Duodenal mucosa (tissue), 2 donors: Measurements from ENCODE around the gene TNNI2.

Source experiments
- H3K27ac ChIP-seq: one replicate; pipeline ENCODE4 v1.7.0; 2013; ENCODE audit warnings: low read depth, low read length
- H3K27me3 ChIP-seq, 2 donors: one replicate each; pipeline ENCODE4 v1.7.0; 2013; ENCODE audit warnings: low read length in 2 of 2, control low read depth in 1 of 2; ENCODE audit not compliant: insufficient read depth in 2 of 2, control insufficient read depth in 1 of 2
- H3K36me3 ChIP-seq, 2 donors: one replicate each; pipeline ENCODE4 v1.7.0; 2013; ENCODE audit warnings: low read length in 2 of 2, control low read depth in 1 of 2; ENCODE audit not compliant: insufficient read depth in 2 of 2, control insufficient read depth in 1 of 2
- H3K4me1 ChIP-seq, 2 donors: one replicate each; pipeline ENCODE4 v1.7.0; 2013; ENCODE audit warnings: low read length in 2 of 2, control low read depth in 1 of 2; ENCODE audit not compliant: insufficient read depth in 2 of 2, control insufficient read depth in 1 of 2
- H3K4me3 ChIP-seq, 2 donors: one replicate each; pipeline ENCODE4 v1.7.0; 2013; ENCODE audit warnings: low read length in 2 of 2, low read depth in 1 of 2
- H3K9ac ChIP-seq, 2 donors: one replicate each; pipeline ENCODE4 v1.7.0; 2013; ENCODE audit warnings: low read length in 2 of 2, low read depth in 1 of 2
- H3K9me3 ChIP-seq, 2 donors: one replicate each; pipeline ENCODE4 v1.7.0; 2013; ENCODE audit warnings: low read length in 2 of 2, control low read depth in 1 of 2; ENCODE audit not compliant: control insufficient read depth in 1 of 2

The TNNI2 gene

DNA sequence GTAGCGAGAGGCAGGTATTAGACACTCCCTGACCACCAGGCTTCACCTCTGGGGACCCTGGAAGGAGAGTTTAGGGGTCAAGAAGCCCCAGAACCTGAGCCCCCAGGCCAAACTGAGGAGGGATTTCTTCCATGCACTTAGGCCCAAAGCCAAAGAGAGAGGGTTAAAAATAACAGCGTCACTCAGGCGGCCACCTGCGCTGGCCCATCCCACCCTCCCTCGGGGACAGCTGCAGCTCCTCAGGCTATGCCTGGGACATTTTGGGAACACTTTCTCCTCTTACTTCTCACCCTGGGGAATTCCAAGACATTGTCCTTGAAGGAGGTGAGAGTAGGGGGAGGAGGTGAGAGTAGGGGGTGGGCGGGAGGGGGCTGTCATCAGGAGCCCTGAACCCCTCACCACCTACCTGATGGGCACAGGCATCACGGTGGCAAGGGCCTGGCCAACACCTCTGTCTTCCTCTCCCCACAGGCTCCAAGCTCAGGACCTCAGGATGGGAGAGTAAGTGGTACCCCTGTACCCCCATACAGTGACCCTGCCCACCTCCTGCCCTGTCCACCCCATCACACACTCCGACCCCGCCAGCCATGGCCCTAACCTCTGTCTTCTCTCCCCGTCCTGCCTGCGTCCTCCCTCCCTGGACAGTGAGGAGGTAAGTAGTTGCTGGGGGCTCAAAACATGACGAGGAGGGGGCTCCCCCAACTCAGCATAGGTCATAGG, 583 bp downstream of the TNNI2 start:
- Histone ChIP-seq H3K36me3 (no peaks in the 10 kb centered on the region), H3K27me3 (no peaks in the 10 kb centered on the region), H3K27ac (no peak overlapping the region), H3K9ac (no peak overlapping the region), H3K9me3 (no peaks in the 10 kb centered on the region), H3K4me3 (no peak overlapping the region), H3K4me1 (peaks cover 7 to 11% of the 10 kb centered on the region in 2 donors)

DNA sequence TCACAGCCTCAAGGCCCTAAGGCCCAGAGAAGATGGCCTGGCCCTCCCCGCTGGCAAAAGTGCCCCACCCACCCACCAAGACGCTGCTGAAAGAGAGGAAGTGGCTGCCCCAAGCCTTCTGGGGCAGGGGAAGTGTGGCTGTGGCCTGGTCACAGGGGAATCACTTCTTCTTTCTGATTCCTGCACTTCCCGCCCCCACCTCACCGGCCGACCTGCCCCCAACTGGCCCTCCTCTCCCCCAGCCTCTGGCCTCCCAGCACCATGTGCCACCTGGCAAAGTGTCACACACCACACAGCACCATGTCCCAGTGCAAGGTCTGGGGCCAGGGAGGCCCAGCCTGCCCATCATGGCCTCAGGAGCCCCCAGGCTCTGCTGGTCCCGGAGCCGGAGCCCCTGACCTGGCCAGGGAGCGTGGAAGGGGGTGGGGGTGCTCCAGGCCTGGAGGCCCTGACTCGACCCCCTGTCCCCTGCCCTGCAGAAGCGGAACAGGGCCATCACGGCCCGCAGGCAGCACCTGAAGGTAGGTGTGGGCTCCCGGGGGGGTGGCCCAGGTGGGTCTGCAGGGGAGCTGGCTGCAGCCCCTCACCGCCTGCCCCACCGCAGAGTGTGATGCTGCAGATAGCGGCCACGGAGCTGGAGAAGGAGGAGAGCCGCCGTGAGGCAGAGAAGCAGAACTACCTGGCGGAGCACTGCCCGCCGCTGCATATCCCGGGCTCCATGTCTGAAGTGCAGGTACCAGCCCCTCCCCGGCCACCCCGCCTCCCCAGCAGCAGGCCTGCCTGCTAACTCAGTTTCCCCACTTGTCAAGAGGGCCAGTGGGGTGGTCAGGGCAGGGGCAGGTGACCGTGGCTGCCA, 1.4 kb downstream of the TNNI2 start:
- no peak overlapping the region for H3K4me3 ChIP-seq
- H3K9ac ChIP-seq, result no peak overlapping the region
- no peaks in the 10 kb centered on the region for H3K9me3 ChIP-seq
- no peaks in the 10 kb centered on the region for H3K36me3 ChIP-seq
- peak overlapping the region; percentile 10 for H3K27ac ChIP-seq
- peaks cover 8 to 13% of the 10 kb centered on the region in 2 donors for H3K4me1 ChIP-seq
- no peaks in the 10 kb centered on the region for H3K27me3 ChIP-seq

DNA sequence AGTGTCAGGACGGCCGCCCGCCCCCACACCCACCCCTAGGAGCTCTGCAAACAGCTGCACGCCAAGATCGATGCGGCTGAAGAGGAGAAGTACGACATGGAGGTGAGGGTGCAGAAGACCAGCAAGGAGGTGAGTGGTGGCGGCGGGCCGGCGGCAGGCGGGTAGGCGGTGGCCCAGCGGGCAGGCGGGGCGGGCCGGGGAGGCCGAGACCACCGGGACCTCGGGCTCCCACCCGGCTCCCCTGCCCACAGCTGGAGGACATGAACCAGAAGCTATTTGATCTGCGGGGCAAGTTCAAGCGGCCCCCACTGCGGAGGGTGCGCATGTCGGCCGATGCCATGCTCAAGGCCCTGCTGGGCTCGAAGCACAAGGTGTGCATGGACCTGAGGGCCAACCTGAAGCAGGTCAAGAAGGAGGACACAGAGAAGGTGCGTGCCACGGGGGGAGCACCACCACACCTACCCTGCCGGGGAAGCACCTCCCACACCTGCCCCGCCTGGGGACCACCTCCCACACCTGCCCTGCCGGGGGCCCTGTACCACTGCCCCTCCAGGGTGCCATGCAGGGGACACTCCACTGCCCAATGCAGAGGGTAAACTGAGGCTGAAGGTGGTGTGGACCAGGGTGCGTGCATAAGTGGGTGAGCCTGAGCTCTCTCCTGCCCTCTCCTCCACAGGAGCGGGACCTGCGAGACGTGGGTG, 2.1 kb downstream of the TNNI2 start:
- Histone ChIP-seq H3K36me3 (no peaks in the 10 kb centered on the region), H3K27me3 (no peaks in the 10 kb centered on the region), H3K4me3 (no peak overlapping the region), H3K4me1 (peaks cover 11 to 17% of the 10 kb centered on the region in 2 donors), H3K9me3 (no peaks in the 10 kb centered on the region), H3K27ac (no peak overlapping the region), H3K9ac (no peak overlapping the region)

DNA sequence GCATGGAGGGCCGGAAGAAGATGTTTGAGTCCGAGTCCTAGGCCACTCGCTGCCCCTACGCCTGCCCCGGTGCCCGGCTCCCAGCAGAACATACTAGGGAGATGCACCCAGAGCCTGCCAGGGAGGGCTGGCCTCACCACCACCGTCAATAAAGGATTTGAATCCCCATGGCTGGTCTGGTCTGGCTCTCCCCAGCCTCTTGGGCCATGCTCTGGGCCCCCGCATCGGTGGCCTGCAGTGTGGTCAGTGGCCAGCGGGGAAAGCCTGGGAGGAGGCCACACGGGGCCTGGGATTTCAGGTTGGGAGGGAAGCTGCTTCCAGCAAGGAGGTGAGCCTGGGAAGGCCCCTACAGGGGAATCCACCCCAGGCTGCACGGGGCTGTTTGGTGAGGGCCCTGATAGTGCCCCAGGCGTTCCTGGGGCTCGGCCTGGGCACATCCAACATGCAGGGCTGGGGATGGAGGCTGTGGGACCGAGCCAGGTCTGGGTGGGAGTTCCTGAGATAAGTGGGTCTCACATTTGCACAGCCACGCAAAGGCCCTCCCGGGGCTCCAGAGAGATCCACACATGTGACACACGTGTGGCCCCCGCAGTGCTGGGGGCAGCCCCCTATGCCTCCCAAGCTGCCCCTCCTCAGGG, 2.8 kb downstream of the TNNI2 start:
- Histone ChIP-seq H3K27me3 (no peaks in the 10 kb centered on the region), H3K4me3 (no peak overlapping the region), H3K4me1 (peaks cover 11 to 17% of the 10 kb centered on the region in 2 donors), H3K9ac (no peak overlapping the region), H3K36me3 (no peaks in the 10 kb centered on the region), H3K27ac (no peak overlapping the region), H3K9me3 (no peaks in the 10 kb centered on the region)

DNA sequence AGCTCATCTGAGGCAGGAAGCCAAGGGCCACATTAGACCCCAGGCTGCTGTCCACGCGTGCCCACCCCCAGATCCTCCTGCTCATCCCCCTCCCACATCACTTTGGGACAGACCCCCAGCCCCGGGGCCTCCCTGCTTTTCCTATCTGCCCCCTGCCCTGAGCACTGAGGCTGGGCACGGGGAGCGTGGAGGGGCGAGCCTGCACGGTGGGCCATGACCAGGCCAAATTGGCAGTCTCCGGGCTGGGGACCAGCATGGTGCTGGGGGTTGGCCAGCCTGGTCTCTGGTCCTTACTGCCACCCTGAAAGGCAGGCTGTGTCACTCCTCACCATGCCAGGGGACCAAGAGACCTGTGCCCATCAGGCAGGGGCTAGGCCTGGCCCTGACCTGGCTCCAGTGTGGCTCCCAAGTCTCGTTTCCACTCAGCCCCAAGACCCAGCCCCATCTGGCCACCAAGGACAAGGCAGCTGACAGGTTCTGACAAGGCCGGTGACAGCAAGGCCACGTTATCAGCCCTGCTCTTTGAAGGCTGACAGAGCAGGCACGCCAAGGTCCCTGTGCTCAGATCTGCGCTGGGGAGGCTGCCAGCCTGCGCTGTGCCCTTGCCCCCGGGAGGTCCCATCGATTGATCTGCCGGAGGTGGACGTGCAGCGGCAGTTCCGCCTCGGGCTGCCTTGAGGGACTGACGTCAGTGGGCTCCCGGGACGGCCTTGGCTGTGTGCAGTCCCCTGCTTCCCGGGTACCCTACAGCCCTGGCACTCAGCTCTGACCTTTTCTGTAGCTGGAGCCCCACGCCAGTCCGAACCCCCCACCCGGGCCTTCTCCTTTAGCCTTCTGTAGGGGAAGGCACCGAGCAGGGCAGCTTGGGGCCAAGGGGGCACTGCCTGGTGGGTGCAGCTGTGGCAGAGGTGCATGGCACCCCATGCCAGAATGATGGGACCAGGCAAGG, 3.6 kb downstream of the TNNI2 start:
- no peak overlapping the region for H3K4me3 ChIP-seq
- no peaks in the 10 kb centered on the region for H3K9me3 ChIP-seq
- no peaks in the 10 kb centered on the region for H3K36me3 ChIP-seq
- H3K9ac ChIP-seq, result no peak overlapping the region
- H3K27ac ChIP-seq, result no peak overlapping the region
- peaks cover 11 to 17% of the 10 kb centered on the region in 2 donors for H3K4me1 ChIP-seq
- H3K27me3 ChIP-seq, result no peaks in the 10 kb centered on the region

DNA sequence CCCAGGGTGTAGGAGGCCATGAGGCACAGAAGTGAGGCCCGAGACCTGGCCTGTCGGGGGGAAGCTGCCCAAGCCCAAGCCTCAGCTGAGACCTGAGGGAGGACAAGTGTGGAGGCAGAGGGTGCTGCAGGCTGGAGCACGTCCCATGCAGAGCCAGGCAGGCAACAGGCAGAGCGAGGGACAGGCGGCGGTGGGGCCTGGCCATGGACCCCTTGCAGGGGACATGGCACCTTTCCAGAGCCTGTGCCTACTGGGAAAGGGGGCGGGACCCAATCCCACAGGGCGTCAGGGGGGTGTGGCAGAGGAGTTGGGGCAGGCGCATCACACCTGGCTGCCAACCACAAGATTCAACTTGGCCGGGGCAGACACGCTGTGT, 4.3 kb downstream of the TNNI2 start:
- no peak overlapping the region for H3K4me3 ChIP-seq
- no peaks in the 10 kb centered on the region for H3K36me3 ChIP-seq
- H3K27ac ChIP-seq, result no peak overlapping the region
- peaks cover 11 to 17% of the 10 kb centered on the region in 2 donors for H3K4me1 ChIP-seq
- no peaks in the 10 kb centered on the region for H3K9me3 ChIP-seq
- no peaks in the 10 kb centered on the region for H3K27me3 ChIP-seq
- H3K9ac ChIP-seq, result no peak overlapping the region

DNA sequence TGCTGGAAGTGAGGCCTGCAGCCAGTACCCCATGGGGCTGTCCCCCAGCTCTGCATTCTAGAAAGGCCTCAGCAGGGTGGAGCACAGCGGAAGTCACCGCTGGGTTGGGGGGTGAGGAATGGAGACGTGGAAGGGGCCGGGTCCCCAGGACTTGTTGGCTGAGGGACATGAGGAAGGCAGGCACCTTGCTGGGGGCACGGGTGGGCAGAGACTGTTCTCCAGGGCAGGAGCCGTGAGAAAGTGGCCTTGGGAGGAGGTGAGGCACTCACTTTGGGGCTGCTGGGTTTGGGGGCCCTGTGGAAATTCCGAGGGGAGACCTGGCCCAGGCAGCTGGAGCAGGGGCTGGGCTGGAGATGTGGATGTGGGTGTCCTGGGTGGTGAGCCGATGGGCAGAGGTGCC, 5.0 kb downstream of the TNNI2 start:
- H3K27me3 ChIP-seq, result no peaks in the 10 kb centered on the region
- no peaks in the 10 kb centered on the region for H3K36me3 ChIP-seq
- no peaks in the 10 kb centered on the region for H3K9me3 ChIP-seq
- peaks cover 11 to 17% of the 10 kb centered on the region in 2 donors for H3K4me1 ChIP-seq
- no peak overlapping the region for H3K4me3 ChIP-seq
- no peak overlapping the region for H3K27ac ChIP-seq
- no peak overlapping the region for H3K9ac ChIP-seq

DNA sequence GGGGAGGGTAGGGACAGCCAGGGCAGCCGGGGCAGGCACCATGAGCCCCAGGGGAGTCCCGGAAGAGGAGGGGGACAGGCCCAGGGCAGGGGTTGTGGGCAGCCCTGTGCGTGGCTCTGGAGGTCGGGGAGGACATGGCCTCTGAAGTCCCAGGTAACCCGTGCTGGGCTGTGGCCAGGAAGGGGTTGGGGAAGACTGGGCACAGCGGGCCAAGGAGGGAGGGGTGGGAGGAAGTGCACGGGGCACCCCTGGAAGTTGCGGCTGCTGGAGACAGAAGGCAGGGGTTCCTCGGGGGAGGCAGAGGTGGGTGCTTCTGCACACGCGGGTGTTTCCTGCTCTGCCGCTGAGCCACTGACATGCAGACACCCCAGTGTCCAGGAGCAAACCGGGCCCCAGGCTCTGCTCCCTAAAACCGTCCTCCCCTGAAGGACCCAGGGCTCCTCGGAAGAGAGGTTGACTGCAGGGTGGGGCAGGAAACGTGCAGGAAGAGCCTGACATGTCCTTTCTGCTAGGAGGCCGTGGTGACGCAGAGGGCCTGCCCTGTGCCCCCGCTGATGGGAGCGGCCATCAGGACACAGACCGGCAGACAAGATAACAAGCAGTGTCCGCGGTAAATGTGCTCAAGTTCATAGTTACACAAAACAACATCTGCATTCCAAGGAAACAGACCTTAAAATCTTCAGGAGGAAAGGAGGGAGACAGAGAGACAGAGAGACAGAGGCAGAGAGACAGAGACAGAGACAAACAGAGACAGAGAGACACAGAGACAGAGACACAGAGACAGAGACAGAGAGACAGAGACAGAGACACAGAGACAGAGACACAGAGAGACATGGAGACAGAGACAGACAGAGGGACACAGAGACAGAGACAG, 5.7 kb downstream of the TNNI2 start:
- Histone ChIP-seq H3K27me3 (no peaks in the 10 kb centered on the region), H3K4me3 (no peak overlapping the region), H3K36me3 (no peaks in the 10 kb centered on the region), H3K9me3 (no peaks in the 10 kb centered on the region), H3K9ac (peak overlapping the region; percentile 12 to 18), H3K27ac (no peak overlapping the region), H3K4me1 (peaks cover 11 to 18% of the 10 kb centered on the region in 2 donors)
